ENCODE data around the gene PEAK3.

DNA sequence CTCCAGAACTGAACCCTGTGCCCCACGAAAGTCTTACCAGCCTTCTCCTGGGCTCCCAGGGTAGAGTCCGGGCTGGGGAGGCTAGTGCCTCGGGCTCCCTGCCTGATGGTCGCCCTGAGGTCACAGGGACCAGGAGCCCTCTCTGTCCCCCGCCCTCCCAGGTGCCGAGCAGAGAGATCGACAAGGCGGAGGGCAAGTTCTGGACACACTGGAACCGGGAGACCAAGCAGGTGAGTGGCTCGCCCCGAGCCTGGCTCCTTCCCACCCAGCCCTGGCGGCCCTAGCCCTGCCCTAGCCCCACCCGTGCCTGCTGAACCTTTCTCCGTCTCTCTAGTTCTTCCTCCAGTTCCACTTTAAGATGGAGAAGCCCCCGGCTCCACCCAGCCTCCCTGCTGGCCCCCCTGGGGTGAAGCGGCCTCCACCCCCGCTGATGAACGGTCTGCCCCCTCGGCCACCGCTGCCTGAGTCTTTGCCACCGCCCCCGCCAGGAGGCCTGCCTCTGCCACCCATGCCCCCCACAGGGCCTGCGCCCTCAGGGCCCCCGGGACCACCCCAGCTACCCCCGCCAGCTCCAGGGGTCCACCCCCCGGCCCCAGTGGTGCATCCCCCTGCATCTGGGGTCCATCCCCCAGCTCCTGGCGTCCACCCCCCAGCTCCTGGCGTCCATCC, 34.4 kb downstream of the PEAK3 start:
- TF ChIP-seq CTCF (conservative IDR thresholded peaks at IDR 0.05 in 1 of 2, IDR thresholded peaks at IDR 0.05 in 1 of 2; ENCODE audit: low read depth in 1 of 2, low read length in 2 of 2) (no peak), EZH2 (IDR thresholded peaks at IDR 0.05; ENCODE audit: low read length, missing control alignments) (no peak)
